HG03135 (cell line): ENCODE data around the gene TRABD2B.

Source experiments
- ATAC-seq: cut with Tn5 transposase; IDR thresholded peaks from one replicate; pipeline ENCODE4 v1.9.1; 2021; ENCODE audit warnings: mild to moderate bottlenecking, moderate library complexity; ENCODE audit not compliant: unreplicated experiment

TRABD2B gene

DNA sequence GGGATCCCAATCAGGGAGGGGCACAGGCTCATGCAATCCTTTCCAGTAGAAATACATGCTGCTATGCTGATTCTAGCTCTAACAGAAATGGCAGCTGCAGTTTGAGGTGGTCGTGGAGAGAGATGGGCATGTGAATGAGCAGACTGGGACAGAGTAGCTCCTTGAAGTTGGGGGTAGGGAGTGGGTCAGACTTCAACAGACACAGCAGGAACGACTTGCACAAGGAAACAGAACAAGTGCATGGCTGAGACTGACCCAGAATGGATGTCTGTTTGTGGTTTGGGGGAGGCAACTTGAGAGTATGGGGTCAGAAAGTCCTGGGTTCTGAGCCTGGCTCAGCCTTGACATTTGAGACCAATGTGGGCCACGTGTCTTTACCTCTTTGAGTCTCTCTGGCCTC lies 25.1 kb upstream of the TRABD2B start:
- ATAC-seq, result no peak

GRCh38 chr1:48021792-48022191 lies 24.6 kb upstream of the TRABD2B start:
- ATAC-seq, result no peak

DNA sequence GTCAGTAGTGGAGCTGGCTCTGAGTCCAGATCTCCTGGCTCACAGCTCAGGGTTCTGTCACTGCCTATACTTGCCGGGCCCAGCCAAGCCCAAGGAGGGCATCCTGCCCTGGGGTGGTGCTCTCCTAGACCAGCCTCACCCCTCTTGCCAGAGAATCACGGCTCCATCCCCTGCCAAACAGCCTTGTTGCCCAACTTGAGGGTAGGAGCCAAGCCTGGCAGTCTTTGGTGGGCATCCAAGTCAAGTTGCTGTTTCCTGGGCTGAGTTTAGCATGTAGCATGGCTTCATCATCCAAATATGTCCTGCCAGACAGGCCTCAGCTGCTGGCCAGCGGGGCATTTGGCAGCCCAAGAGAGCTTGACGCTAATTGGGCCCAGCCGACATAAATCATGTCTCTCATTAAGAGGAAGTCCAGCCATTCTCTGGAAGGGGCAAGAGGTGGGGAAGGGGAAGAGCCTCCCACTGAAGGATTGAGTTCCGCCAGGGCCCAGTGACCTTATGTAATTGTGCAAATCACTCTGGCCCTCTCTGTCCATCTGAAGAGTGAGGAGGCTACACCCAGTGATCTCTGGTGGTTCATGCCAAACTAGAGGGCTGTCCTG lies 22.6 kb upstream of the TRABD2B start:
- no peak for ATAC-seq

- ATAC-seq, result no peak
Observed at GRCh38 chr1:48018799-48019198, 21.6 kb upstream of the TRABD2B start.

- ATAC-seq, result no peak
Observed at GRCh38 chr1:48017716-48018115, 20.5 kb upstream of the TRABD2B start.

DNA sequence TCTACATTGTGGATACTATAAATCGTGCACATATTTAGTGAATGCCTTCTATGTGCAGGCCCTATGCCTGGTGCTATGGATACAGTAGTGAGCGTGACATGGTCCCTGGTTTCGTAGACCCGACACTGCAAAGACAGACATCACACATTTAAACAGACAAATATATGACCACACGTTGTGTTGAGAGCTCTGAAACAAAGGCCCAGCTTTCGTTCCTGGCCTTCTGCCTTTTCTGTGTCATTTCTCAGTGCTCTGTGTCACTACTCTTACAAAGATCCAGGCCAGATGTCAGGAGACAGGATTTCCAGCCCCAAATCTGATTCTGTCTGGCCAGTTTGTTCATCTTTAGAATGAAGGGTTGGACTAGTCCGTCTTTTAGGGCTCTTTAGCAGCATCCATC lies 19.3 kb upstream of the TRABD2B start:
- no peak for ATAC-seq

DNA sequence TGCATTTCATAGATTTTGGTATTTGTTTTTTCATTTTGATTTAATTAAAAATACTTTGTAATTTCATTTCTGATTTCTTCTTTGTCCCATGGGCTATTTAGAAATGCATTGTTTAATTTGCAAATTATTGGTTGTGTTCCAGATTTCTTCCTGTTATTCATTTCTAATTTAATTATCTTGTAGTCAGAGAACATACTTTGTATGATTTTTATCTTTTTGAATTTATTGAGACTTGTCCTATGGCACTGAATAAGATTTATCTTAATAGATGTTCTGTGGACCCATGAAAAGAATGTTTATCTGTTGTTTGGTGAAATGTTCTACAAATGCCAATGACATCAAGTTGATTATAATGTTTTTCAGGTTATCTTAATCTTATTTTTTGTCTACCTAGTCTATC lies 16.1 kb upstream of the TRABD2B start:
- ATAC-seq, result no peak

DNA sequence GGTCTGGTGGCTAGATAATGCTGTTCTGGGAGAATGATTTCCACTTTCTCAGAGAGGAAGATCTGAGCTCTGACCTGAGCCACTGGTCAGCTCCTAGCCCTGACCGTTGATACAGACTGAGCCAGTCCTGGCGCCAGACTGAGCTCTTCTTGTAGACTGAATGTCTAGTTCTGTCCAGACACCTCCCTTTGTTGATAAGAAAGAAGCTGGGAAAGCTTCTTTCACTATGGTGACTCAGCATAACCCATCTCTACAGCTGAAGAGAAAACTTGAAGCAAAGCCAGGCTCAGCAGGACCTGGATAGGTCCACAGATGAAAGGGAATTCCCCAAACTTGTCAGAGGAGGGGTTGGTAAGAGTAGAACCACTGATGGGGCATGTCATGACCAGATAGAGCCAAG lies 9.9 kb upstream of the TRABD2B start:
- no peak for ATAC-seq

DNA sequence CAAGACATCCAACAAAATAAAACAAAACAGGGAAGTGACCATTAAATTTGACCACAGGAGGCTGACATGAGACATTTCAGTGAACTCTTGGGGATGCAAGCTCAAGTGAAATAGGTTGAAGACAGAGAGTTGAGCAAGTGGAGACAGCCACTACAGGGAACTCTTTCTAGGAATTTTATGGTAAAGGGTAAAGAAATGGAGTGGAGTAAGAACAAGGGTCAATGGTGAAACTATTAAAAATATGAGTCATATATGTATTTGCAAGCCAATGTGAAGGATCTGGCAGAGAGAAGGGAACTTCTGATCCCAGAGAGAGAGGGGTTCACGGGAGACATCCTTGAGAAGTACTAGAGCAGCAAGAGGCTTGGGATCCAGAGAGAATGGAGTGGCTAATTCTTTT lies 9.1 kb upstream of the TRABD2B start:
- no peak for ATAC-seq

GRCh38 chr1:48005253-48006117 lies 8.3 kb upstream of the TRABD2B start:
- no peak for ATAC-seq

DNA sequence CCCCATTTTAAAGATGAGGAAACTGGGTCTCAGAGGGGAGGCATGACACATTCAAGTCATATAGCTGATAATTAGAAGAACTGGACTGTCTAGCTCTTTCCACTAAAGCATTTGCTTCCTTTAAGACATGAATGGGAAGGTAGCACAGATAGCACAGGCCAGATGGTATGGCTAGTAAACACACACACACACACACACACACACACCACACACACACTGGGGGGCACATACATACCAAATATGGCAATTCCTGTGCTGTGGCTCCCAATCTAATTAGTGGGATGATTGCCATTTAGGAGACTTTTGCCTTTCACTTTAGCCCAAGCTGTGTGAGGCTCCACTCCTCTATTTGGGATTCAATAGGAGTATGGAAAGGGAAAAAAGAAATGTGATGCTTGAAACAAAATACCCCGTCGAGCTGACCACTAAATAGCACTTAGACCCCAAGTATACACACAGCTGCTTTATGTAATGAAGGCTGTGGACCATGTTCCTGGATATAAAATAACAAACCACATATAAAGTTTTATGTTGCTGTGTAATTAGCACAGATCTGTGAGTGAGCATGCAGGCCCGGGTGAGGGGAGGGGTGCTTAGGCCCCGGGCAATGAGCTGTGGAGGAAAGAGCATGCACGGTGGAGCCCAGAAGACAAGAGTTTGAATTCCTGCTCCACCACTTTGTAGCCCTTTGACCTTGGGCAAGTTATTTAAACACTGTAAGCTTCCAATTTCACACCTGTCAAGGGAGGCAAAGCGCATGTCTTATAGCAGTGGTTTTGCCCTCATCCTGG lies 6.8 kb upstream of the TRABD2B start:
- no peak for ATAC-seq

GRCh38 chr1:48002142-48002541 lies 5.0 kb upstream of the TRABD2B start:
- ATAC-seq, result no peak

DNA sequence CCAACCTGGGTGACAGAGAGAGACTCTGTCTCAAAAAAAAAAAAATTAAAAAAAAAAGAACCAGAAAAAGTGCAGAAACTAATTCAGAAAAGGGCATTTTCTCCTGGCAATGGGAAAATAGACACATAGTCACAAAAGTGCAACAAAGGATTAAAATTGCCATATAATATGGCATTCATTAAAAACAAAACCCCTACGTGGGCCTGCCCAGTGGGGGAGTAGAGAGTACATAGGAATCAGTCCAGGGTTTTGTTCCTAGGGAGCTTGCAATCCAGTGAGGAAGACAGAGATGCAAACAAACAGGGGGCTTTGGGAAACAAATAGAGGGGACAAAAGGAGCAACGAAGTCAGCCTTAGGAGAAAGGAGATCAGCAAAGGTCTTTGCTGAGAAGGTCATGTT lies 4.5 kb upstream of the TRABD2B start:
- no peak for ATAC-seq

DNA sequence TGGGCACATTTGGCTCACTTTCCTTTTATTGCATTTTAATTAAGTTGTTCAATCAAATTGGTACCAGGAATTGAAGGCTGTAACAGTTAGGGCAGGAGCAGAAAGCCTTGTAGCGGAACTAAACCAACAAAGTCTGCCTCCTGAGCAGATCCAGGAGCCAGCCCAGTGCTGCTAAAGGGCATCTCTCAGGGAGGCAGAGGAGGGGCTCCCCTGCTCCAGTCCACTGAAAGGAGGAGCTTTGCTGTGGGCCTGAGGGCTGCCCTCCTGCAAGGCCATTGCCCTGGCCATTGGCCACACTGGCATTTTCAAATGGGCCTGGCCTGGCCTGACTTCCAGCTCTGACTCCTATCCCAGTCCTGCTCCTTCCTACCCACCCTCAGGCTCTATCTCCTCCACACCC lies 3.7 kb upstream of the TRABD2B start:
- no peak for ATAC-seq

GRCh38 chr1:47999097-47999496 lies 1.9 kb upstream of the TRABD2B start:
- ATAC-seq, result no peak

DNA sequence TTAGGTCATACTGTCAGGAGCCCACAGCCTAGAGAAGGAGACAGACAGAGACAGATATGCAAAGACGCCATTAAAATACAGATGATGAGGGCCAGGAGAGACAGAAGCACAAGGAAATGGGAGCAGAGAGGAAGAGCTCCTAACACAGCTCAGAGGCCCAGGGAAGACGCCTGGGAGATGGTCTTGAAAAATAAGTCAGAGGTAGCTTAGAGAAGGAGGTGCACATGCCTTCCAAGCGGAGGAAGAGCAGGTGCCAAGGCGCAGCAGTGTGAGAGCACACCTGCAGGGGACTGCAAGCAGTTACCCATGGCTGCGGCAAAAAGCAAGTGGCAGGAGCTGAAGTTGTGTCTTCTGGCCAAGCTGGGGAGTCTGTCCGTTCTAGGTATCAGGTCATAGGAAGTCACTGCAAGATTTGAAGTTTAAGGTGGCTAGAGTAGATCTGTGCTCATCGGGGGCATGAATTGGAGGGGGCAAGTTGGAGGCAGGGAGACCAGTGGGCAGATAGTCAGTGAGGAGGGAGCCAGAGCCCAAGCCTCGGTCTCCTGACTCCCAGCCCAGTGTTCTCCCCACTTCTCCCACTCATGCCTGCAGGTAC lies 1.3 kb upstream of the TRABD2B start:
- no peak for ATAC-seq

DNA sequence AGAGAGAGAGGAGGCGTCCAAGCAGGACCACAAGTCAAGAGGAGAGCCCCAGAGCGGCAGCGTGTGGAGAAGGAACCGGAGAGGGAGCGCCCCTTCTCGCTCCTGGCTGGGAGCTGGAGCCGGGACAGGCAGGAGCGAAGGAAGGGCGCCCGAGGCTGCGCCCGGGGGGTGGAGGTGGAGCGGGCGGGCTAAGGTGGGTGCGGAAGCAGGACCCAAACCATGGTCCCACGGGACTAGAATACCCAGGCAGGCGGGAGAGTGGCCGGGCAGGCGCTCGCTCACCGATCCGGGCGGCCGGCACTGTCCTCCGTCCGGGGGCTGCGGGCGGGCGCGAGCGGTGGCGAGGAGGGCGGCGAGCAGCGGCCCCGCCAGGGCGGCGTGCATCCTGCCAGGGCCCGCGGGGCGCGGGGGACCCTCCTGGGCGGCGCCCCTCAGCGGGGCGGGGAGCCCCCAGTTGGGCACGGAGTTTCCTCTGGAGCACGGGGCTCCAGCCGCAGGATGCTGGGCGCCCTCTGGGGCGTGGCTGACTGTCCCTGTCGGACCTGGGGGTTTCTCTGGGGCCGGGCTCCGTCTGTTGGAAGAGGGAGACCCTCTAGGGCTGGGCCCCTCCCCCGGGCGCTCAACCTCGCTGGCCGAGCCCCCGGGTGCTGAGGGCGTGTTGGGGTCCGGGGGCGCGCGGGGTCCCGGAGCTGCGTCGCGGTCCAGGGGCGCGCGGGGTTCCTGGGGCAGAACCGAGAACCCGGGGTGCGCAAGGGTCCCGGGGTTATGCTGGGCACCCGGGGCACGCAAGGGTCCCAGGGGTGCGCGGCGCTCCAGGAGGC lies 569 bp downstream of the TRABD2B start:
- ATAC-seq, result no peak

- no peak for ATAC-seq
Observed at GRCh38 chr1:47996060-47996405, 1.2 kb downstream of the TRABD2B start.

DNA sequence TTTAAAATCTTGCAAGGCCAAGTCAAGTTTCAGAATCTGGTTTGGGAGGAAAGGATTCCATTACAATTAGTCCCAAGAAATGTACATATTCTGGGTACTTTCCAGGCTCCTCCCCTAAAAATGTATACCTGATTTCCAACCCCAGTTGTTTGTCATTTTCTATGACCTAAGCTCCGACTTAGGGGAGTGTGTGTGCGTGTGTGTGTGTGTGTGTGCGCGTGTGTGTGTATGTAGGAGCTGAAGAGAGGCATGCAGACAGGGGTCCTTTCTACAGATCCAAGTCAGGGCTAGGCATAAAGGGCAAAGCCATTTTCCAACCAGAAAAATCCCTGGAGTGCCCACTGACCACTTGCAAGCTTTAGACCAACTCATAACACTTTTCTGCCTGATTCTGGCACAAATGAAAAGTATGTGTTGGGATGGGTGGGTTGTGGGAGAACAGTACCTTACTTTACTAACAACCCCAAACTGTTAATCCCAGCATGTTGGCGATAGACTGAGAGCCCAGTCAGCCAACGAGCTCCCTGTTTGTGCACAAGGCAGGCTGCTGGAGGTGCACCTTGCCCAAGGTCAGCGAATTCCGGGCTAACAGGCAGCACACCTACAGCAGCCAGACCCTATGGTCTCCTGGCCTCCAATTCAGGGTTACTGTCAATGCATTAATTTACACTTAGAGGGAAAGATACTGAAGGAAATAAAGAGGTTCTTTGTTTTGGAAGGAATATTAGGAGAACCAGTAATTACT lies 1.7 kb downstream of the TRABD2B start:
- no peak for ATAC-seq
